ENCODE measurements around the gene UBE2D1.
"Not testable (repeated sequence)": the region's sequence is repeated elsewhere in the genome, so short reads cannot be mapped to it uniquely, and the experiment has no call there.

The UBE2D1 gene

DNA sequence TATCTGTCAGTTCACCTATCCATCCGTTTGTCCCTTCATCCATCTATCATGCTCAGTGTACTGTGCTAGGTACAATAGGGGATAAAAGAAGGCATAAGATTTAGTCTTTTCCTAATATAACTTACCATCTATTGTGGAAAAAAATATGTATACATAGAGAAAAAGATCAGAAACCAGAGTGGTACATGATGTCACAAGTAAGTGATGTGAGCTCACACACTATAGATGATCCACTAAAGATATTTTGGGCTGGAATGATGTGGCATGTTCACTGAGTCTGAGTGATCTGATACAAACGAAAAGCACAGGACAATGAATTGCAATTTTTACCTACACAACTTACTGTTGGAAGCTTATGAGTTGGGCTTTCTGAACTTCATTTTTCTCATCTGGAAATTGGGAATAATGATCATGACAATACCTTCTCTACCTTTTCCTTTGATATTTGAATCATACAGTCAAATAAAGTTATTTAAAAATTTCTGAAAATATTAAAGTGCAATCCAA is 47.7 kb downstream of the UBE2D1 start:
- DNase-seq (ENCODE audit: low read depth, low spot score), result no peak

DNA sequence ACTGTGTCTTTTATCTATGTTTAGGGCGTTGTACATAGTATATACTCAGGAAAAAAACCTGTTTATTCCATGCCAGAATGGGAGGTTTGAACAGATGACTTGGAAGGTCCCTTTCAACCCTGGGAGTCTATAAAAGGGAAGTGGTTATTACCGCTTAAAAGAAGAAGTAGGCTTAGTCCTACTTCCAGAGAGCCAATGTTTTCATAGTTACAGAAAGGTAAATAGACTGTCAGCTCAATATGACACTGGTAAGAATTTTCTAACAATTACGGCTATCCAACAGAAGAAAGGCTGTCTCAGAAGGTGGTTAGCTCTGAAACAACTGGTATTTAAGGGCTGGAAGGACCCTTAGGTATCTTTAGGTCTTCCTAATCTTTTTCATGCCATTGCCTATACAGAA is 49.3 kb downstream of the UBE2D1 start:
- DNase-seq (ENCODE audit: low read depth, low spot score), result no peak

DNA sequence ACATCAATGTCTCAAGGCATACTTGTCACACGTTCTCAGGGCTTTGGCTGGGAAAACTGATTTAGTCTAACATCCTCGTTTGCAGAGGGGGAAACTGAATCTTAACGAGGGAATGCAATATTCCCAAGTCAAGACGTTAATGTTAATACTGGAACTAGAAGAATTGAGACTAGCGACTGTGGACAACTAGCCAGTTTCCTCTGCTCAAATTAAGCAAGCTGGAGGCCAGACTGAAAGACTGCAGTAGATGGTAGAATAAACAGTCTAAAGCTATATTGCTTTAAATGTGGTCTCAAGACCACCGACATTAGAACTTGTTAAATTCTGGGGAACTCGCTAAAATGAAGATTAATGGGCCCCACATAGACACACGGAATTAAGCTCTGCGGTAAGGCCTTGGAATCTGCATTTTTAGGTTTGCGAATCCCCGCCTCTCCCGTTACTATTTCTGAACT is 49.8 kb downstream of the UBE2D1 start:
- DNase-seq (ENCODE audit: low read depth, low spot score), result no peak

GRCh38 chr10:58384999-58385783 is 50.4 kb downstream of the UBE2D1 start, which contains the start of gene TFAM:
TFAM (plus strand) TSS chr10:58385410; CDS start chr10:58385548, 138 bp downstream.
- peak; percentile 98 for DNase-seq (ENCODE audit: low read depth, low spot score)

- DNase-seq (ENCODE audit: low read depth, low spot score), result peak; percentile 50
These were observed 50.9 kb downstream of the UBE2D1 start for GRCh38 chr10:58385784-58386112.

GRCh38 chr10:58389024-58389423 is 54.2 kb downstream of the UBE2D1 start:
- no peak for DNase-seq (ENCODE audit: low read depth, low spot score)

DNA sequence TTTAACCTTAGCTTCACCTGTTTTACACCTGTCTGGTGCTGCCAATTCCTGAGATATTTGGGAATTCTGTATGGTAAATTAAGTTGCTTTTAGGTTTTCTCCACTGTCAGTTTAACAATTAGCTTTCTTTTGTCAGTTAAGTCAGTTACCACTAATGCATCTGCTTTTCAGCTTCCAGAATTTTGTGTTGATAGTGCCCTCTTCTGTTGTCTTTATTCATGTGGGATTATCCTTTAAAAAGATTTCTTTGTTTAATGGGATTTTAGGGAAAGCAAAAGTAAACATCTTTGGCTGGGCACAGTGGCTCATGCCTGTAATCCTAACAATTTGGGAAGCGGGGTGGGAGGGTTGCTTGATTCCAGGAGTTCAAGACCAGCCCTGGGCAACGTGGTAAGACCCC is 58.5 kb downstream of the UBE2D1 start:
- no peak for DNase-seq (ENCODE audit: low read depth, low spot score)

DNA sequence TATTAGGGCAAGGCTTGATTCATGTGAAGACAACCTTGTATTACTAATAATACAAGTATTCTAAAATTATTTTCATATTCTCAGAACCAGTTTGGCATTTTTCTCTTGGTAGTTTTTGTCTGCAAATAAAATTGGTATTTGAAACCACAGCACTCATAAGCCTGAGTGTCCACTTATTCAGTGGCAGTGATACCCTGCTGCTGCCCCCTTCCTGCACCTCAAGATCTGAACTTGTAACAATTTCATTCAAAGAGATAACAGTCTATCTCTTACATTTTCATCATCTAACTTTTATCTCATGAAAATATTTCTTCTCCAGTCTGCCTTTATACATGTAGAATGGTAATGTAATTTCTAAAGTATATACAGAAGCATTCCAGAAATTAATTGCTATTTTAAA is 59.7 kb downstream of the UBE2D1 start:
- DNase-seq (ENCODE audit: low read depth, low spot score), result no peak

DNA sequence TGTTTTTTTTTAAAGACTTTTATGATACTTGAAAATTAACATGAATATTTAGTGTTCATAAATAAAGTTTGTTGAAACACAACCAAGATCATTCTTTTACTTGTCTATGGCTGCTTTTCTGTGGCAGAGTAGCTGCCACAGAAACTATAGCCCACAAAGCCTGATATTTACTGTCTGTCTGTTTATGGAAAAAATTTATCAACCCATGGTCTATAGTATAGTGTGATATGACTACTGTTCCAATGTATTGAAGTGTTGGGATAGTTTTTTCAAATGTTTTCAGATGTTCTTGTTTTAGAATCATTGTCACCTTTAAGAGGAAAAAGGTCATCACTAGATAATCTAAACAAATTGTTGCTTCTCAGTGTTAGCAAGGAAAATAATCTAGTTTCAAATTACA is 61.3 kb downstream of the UBE2D1 start:
- DNase-seq (ENCODE audit: low read depth, low spot score), result no peak

DNA sequence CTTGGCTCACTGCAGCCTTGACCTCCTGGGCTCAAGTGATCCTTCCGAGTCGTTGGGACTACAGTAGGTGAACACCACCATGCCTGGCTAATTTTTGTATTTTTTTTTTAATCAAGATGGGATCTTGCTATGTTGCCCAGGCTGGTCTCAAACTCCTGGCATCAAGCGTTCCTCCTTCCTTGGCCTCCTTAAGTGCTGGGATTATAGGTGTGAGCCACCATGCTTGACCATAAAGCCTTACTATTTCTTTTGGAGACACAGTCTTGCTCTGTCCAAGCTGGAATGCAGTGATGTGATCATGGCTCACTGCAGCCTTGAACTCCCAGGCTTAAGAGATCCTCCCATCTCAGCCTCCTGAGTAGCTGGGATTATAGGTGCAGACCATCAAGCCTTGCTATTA is 63.0 kb downstream of the UBE2D1 start:
- DNase-seq (ENCODE audit: low read depth, low spot score), result no peak

- no peak for DNase-seq (ENCODE audit: low read depth, low spot score)
These were observed 64.6 kb downstream of the UBE2D1 start for GRCh38 chr10:58399410-58399809.

DNA sequence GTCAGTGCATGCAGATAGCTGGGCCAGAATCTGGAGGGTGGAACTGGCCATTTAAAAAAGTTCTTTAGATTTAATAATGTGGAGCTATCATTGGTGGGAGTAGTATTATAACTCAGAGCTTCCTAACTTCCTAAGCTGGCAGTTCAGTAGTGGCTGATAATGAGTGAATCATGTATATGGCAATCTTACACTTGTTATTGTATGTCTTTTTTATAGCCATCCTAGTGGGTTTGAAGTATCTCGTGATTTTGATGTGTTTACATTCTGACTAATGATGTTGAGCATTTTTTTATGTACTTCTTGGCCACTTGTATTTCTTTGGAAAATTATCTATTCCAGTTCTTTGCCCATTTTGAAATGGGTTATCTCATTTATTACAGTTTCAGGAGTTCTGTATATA is 65.8 kb downstream of the UBE2D1 start:
- DNase-seq (ENCODE audit: low read depth, low spot score), result no peak

DNA sequence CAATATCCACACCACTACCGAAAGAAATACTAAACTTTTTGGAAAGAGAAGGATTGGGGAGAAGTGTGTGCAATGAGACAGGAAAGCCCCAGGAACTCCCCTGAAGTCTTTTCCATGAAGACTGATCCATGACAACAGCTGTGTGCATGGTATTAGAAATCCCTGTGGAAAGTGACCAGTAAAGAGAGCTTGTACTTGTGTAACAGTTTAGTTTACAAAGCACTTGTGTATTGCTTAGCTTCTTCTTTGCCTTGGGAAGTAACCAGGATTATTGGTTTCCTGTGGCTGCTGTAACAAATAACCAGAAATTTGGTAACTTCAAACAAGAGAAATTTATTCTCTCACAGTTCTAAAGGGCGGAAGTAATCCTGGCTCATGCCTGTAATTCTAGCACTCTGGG is 69.2 kb downstream of the UBE2D1 start:
- no peak for DNase-seq (ENCODE audit: low read depth, low spot score)

- no peak for DNase-seq (ENCODE audit: low read depth, low spot score)
These were observed 75.3 kb downstream of the UBE2D1 start for GRCh38 chr10:58409956-58410610.

DNA sequence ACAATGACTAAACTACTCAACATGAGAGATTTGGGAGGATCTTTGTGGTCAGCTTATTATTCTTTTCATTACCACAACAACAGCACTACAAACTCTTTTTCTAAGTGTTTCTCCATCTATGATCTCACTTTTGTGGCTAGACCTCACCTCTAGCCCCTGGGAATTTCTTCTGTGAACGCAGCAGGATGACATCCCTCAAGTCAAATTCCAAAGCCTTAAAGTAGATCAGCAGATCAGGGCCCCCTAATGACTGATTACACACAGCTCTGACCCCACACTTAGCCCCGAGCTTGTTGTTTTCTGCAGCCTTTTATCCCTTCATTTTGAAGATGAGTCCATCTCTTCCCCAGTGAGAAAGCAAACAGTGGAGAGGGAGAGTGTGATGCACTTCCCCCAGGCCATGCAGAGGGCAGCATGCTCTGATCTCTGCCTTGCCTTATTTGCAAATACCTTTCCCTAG is 77.7 kb downstream of the UBE2D1 start:
- DNase-seq (ENCODE audit: low read depth, low spot score), result peak; percentile 60

DNA sequence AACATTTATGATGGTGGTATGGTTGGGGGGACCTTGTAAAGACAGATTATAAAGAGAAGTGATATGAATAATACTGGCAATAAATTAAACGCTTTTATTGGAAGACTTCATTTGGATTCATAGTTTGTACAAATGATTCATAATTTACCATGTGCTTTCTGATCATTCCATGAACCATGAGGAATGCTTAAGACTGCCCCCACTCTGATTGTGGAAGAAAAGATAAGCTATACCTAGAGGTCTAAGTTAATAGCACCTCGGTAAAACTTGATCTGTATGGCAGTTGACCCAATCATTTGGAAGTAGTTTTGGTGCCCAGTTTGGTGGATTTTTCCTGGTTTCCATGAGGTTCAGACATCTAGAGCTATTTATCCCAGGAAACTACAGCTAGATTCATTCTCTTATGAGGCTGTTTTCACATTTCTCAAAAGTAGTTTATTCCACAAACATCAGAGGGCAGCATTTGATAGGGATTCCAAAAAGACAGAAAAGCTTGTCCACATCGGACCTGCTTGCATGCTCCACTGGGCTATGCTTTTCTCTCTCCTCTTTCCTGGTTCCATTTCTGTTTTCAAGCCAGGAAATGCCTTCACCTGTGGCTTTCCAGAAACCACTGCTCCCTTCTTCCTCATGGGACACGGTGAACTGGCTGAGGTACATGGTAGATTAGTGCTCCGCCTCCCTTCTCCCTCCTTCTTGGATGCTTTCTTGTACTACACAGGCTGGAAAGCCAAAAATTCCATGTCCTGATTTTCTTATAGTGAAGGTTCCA is 79.7 kb downstream of the UBE2D1 start:
- peak; percentile 85 for DNase-seq (ENCODE audit: low read depth, low spot score)

DNA sequence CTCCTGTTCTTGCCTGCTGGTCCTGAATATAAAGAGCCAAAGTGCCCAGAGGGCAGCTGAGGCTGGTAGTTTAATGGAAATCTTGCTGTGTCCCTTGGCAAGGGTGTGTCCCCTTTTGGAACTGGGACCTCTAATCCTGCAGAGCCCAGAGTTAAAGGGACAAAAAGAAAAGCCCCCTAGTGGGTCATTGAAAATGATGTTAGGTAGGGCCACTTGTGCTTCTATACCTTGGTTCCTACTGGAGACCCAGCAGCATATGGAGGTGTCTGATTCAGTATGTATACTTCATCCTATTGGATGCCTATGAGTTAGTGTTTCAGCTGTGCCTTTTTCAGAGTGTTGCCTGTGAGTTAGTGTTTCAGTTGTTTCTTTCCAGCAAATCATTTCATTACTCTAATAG is 81.0 kb downstream of the UBE2D1 start:
- DNase-seq (ENCODE audit: low read depth, low spot score), result no peak

DNA sequence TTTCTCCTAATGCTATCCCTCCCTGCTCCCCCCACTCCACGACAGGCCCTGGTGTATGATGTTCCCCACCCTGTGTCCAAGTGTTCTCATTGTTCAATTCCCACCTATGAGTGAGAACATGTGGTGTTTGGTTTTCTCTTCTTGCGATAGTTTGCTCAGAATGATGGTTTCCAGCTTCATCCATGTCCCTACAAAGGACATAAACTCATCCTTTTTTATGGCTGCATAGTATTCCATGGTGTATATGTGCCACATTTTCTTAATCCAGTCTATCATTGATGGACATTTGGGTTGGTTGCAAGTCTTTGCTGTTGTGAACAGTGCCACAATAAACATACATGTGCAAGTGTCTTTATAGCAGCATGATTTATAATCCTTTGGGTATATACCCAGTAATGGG is 83.1 kb downstream of the UBE2D1 start:
- not testable (repeated sequence) for DNase-seq (ENCODE audit: low read depth, low spot score)
